AML-193 (cell line): ENCODE results near the gene MYO1H.
A peak's percentile ranks its signal among the peaks of the same experiment; 100 is the strongest.
"Not testable (repeated sequence)": the region's sequence is repeated elsewhere in the genome, so short reads cannot be mapped to it uniquely, and the experiment has no call there.

ENCODE experiments used
- DNase-seq, 2 experiments: peaks; one replicate each; lab custom pipeline; 2025; lab: John Stamatoyannopoulos, UW

The MYO1H gene

DNA sequence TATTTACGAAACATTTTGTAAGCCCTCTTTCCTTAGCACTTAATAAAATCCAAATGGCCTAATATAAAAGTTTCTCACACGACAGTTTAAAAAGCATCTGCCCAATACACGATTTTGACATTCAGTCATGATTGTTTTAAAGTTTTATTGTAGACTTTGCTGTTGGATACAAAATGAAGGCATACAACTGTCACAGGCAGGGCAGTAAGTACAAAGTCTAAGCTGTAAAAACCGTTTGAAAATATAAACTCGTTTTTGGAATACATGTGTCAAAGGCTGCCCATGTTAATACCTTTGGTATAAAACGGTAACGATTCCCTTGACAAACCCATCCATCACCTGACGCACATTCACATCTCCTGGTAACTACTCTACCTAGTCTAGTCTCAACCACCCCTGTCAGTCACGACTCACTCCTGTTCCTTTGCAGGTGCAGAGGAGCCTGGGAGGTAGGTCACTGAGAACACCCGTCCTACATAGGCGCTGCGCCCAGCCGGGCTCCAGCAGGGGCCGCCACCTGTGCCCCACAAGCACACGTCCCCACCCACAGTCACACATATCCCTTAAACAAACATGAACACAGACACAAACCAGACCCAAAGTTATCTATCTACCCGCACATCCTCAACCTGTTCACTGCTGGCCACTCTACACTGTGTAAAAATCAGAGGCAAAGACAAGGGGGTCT is 102.3 kb downstream of the MYO1H start:
- DNase-seq: no peak

DNA sequence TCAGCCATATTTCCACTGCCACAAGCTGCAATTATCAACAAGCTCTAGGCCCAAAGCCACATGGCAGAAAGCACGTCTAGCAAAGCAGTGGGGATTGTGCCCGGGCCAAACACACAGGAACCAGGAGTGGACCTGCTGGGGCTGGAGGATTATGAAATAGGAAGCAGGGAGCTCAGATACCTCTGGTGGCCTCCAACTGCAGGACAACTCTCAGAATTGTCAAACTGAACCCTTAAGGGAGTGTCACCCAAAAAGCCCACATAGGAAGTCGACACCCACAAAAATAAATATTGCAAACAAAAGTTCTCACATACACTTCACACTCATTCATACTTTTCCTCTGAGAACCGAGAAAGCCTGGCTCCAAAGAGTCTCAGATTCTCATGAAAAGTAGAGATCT is 103.3 kb downstream of the MYO1H start:
- DNase-seq: no peak

DNA sequence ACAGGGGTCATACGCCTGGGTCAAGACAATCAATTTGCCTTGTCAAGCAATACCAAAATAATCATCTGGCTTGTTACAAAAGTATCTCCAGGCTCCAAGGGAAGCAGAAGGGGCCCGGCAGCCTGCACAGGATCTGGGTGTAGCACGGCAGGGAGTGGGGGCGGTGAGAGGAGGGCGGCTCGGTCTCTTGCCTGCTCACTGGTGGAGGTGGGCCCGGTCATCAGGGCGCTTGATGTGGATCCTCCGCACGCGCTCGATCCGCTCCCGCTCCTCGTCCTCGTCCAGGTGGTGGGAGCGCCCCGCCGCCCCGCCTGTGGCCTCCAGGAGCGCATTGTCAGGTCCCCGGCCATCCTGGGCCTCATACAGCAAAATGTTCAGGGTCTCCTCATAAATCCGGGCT is 103.7 kb downstream of the MYO1H start:
- no peak for DNase-seq

DNA sequence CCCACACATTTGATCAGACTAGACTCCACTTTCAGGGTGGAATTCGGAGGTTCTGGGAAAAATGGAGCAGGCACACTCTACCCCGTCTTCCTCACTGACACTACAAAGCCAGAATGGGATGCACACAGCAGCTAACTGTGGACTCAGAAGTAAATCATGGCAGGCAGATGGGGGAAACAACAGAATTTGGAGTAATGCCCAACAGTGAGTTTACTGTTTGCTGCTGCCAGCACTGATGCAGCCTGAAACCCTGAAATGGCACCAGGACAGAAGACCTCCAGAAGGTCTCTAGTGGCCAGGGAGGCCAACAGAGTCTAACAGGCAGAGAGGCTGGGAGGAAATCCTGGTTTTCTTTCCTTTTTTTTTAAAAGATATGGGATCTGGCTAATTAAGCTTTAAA is 104.8 kb downstream of the MYO1H start:
- DNase-seq: no peak

DNA sequence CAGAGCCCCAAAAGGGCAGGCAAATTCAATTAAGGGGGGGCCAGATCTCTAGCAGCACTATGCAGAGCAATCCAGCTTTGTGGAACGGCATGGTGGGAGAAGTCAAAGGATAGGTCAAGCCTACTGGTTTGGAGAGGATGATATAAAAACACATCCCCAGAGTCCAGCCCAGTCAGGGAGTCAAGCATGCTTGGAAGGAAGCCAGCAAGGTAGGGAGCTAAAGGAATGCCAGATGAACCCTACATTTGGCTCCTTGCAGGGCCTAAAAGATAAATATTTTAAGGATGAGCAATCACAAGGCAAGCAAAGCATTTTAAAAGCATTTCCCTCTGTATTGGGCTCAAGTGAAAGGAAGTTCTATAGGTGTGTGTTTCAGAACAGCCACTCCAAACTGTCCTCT is 108.0 kb downstream of the MYO1H start:
- DNase-seq: no peak

DNA sequence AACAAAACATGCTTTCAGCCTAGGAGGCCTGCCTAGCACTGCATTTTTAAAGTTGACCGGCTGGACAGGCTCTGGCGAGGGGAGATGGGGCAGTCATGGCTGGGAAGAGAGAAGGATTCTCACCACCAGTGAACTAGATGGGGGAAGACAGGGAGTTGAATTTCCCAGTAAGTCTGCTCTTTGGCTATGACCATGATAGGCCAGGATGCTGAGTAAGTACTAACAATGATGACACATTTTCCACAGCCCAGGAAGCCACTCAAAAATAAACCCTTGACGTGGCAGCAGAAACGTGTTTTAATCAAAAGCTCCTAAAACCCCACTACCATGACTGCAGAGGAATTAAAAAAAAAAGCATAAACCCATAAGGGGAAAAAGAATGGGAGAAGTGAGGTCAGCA is 110.4 kb downstream of the MYO1H start:
- no peak for DNase-seq

DNA sequence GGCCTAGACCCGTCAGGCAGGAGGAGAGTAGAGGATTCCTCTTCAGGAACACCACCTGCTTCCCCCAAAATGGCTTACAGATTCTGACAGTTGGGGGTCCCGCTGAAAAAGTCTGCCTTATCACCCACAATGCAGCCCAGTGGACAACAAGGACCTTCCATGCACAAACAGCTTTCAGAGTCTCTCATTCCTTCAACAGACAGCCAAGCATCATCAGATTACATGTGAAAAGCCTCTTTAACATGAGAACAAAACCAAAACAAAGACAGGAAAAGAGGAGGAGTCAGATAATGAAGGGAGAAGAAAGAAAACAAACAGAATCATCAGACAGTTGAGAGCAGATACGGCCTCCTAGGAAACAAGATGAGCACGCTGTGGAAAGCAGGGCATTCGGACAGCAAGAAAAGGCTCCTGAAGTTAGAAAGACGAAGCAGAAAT is 111.1 kb downstream of the MYO1H start:
- DNase-seq: no peak

DNA sequence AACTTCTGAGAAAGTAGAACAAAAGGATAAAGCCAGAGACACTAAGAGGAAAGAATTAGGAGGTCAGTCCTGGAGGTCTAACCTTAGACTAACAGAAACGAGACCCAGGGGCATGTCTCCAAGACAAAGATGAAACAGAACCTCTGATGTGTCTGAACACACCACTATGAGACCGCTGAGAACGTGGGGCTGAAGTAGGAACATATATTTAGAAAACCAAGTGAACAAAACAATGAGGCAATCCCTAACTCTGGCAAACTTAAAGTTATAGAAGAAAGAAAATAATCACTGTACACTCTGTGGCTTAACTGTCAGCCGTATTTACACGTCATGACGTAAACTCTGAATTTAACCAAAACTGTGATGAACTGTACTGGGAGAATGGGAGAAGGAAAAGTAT is 111.5 kb downstream of the MYO1H start:
- DNase-seq: no peak

DNA sequence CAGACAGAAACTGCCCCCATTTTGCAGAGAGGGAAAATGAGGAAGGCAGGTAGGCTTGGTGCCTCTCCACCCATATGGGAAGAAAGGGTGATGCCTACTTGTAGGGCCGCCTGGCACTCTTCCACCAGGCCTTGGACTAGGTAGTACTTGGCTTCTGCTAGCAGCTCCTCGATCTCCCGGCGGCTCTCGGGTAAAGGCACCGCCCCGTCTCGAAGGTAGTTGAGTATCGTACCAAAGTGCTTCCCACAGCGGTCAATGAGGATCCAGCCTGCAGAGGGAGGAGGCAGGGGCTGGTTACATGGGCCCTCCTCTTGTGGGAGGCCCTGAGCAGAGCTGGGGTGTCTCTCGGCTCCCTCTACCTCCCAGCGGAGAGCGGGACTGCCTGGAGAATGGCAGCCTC is 112.8 kb downstream of the MYO1H start:
- no peak for DNase-seq

DNA sequence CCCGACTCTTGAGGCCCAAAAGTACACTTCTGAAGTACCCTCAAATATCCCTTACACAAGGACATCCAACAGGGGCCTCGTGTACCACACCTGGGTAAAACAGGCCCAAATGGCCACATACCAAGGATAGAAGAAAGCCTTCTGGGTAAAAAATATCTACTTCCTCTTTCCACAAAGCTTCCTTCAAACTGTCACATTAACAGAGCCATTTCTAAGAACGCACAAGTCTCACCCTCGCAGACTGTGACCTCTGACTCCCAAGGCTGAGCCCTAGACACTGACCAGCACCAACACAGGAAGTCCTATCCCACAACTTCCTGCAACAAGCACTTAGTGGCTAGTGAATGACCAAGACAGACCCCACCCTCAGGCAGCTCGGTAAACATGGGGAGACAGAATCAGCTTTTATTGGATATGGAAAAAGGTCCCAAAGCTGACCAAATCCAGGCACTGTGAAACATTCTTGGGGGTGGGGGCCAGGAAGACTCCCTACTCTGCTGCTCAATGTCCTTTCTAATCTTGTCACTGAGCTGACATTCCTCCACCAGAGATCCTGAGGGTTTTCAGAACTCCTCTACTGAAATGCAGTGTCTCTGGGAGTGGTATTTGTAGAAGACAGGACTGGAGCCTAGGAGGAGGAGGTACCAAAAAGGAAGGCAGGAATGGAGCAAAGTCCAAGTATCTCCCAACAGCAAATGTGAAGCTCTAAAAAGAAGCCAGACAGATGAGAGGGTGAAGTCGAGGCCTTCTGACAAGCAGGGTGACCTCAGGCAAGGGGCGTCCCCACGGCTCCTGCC is 113.5 kb downstream of the MYO1H start:
- peak; percentile 91 for DNase-seq

DNA sequence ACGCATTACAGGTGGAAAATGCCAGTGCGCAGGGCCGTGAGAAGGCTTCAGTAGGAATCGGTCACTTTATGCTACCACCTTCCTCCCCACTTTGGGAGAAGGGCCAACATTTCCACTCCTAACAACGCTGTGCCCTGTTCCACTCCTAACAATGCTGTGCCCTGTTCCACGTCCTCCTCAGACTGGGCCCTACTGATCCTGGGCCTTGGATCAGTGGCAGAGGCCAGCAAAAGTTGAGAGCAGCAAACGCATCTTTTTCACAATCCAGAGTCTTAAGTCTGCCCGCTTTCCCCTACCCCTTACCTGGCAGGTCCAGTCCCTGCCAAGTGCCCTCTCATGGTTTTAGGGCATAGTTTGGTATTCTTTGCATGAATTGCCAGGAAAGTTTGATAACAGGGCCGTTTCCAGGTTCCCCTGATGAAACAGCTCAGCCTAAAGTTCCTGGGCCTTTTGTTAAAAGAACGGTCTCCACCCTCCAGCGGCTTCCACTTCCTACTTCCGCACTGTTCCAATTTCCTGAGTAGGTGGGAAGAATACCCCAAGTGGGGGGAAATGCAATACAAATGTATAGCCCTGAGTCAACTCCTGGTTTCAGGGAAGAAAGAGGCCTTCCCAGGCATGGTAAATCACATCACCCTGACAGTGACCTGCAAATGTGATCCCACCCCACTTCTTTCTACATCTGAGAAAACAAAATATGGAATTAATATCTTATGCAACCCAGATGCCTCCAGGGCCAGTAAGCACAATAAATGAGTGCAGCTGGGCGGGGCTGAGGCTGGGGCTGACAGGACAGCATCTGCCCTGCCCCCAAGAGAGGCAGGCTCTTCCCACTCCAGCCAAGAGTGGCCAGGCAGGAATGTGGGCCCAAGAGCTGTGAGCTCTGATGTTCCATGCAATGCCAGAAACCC is 114.4 kb downstream of the MYO1H start:
- DNase-seq: no peak

DNA sequence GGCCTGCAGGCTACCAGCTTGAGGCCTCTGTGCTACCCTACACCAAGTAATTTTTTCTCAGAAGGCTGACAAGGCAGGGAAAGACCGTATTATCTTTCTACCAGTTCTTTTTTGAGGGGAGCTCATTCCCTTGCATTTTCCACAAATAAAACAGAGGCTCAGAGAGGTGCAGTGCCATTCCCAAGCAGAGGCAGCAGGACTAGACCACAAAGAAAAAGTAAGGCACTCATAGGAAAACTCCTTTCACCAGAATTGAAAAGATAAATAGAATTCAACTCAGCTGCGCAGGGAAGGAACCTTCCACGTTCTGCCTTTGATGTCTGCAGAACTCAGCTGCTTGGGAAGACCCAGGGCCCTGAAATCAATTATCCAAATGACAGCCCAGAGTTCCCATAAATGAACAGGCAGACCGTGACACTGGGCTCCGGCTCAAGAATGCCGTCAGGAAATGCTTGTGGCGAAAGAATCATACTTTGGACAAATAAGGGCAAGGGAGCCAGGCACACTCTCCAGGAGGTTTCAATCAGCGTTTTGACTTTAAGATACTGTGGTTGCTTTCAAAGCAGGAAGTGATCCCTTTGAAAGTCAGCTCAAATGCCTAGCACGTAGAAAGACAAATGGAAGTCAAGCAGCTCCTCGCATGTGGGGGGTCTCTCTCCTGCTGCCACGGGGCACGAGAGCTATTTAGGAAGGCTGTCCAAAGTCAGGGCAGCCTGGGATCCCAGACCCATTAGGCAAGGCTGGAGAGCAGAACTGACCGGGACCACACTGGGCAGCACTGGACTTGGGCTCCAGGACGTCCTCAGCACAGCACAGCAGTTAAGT is 115.4 kb downstream of the MYO1H start:
- no peak for DNase-seq

DNA sequence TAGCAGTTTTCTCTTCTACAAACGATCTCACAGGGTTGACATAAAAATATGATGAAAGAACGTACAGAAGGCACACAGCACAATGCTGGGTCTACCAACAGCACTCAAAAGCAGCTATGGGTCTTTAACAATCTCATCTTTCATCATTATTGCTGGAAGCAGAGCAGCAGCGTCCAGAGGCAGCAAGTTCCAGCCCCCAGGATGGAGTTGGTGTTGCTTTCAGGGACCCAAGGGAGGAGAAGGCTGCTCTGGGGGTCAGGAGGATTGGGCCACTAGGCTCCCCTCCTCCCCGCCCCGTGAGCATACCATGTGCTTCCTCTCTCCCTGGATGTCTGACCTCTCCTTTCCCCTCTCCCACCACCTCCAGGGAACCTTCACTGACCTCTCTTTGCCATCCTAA is 116.1 kb downstream of the MYO1H start:
- no peak for DNase-seq

DNA sequence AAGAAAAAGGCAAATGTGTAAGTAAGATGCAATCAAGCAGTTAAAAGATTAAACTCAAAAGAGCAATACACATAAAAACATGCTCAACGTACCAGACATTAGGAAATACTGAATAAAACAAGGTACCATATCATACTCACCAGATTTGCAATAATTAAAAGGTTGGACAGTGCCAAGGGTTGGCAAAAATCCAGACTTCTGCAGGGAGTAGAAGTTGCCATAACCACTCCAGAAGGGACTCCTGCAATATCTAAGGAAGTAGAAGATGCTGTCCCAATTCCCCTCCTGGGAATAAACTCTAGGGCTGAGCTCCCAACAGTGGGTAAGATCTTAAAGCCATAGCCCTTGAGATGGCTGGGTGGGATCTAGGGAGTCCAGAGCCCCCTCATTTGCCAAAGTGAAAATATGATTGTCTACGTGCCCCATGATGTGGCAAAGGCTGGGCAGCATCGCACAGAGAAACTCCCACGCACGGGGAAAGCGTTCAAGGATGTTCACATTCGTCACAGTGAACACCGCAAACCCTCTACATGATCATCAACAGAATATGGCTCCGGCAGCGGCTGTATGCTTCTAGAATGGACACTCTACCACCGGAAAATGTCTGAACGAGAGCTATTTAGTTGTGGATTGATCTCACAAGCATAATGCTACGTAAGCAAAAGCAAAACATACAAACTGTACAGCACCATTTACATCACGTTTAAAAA is 117.1 kb downstream of the MYO1H start:
- no peak for DNase-seq

DNA sequence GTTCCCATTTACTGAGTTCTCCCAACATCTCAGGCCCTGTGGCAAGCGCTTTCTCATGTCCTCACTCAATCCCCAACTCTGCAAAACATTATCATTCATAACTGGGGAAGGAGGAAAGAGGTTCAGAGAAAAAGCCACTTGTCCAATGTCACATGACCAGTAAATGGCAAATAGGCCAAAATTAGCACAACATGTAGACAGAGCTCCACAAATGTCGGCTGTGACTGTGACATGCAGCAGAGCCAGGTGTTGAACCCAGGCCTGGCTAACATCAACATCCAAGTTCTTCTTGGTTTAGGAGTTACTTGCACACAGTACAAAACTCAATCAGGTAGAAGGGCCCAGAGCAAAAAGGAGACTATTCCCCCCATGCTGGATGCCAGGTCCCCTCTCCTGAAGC is 118.6 kb downstream of the MYO1H start:
- no peak for DNase-seq

DNA sequence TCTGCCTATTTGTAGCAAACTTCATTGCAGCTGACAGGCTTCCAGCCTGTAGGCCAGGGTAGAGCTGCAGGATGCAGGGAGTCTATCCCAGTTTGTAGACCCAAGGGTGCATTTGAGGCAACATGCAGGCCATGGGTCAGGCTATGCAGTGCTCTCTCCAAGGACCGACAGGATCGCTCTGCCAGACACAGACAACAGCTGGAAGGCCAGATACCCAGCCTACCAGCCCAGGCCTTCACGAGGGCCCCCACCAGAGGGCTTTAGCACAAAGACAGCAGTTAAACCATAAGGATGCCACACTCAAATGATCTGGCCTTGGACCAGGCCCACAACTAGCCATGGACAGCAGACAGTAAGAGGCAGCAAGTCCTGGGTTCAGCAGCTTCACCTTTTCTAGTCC is 119.1 kb downstream of the MYO1H start:
- no peak for DNase-seq

DNA sequence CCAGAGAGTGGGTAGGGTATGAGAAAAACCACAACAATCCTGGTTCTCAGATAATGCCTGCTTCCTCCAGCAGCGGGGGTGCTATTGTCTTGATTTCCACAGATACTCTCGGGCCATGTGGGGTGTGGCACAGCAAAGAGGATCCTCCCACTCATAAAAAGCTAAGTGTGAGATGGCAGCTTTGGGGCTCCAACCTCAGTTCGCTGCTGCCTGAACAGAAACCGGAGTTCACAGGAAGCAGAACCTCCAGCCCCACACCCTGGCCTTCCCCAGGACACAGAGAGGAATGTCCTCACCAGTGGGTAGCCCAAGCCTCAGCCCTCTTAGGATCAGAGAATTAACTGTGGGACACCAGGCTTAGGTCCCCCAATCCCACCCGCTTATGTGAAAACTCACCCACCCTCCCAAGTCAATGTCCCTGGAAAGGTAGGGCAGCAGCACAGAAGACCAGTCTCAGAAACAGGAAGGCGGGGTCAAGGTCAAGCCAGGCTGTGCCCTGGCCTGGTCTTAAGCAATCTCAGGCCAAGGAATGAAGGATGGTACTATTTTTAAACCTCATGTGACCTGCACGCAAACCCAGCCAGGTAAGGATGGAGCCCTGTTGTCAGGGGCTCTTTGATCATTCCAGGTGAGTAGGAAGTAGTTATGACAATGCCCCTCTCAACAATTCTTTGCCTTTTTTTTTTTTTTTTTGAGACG is 120.4 kb downstream of the MYO1H start:
- no peak for DNase-seq

DNA sequence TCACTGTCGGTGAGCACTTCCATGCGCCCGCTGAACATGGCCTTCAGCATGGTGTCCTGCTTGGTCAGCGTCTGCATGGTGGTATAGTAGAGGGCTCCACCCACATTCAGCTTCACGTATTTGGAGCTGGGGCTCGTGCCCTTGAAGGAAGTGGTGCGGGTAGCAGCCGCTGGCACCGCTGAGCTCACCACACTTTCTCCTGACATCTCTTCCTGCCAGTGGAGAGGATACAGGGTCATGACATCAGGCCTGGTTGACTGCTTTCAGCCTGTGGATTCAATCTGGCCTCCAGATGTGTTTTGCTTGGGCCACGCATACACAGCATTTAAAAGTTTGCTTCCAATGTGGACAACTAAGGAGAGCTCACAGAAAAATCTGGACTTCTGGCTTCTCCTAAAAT is 121.8 kb downstream of the MYO1H start:
- no peak for DNase-seq

DNA sequence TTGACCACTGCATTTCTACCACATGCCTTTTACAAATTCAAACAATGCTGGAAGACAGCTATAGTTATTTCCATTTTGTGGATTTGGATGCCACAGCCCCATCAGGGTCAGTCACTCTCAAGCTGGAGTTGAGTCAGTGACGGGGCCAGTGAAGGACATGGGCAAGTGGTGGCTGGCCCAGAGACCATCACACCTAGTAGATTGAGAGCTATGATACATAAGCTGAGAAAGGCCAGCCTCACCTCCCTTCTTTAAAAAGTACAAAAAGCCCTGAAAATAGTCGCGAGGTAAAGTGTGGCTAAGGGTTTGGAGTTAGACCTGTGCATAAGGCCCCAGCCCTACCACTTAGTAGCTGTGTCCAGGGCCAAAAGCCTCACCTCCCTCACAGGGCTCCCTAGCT is 125.3 kb downstream of the MYO1H start:
- no peak for DNase-seq

DNA sequence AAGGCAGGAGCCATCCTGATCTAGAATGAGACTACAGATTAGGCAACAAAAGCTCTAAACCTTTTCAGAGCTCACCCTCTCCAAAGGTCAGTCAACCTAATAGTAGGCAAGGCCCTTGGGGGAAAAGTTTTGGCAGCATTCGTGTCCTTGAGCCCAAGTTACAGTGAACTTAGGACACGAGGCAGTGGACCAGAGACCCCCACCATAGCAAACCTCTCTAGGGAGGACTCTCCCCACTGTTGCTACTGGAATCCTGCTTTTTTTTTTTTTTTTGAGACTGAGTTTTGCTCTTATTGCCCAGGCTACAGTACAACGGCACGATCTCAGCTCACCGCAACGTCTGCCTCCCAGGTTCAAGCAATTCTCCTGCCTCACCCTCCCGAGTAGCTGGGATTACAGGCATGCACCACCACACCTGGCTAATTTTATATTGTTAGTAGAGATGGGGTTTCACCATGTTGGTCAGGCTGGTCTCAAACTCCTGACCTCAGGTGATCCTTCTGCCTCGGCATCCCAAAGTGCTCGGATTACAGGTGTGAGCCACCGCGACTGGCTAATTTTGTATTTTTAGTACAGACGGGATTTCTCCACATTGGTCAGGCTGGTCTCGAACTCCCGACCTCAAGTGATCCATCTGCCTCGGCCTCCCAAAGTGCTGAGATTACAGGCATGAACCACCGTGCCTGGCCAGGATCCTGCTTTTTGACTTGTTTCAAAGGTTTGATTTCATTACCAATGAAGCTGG is 126.0 kb downstream of the MYO1H start:
- DNase-seq: not testable (repeated sequence)
